DOHH2 (cell line): ENCODE data around the gene BRD3OS.

Source experiments
- CTCF ChIP-seq: fragments of 200-600 bp; sonication (generic); IDR thresholded peaks from one replicate; pipeline ENCODE4 v1.5.1; 2014; ENCODE audit warnings: antibody characterized with exemption, mild to moderate bottlenecking, low read depth, low read length; ENCODE audit not compliant: poor library complexity, severe bottlenecking
- EZH2phosphoT487 ChIP-seq: fragments of 200-600 bp; sonication (generic); IDR thresholded peaks from 2 replicates; pipeline ENCODE4 v1.6.1; 2017; ENCODE audit warnings: borderline replicate concordance, mild to moderate bottlenecking, antibody characterized with exemption, low read length, moderate library complexity, mixed read lengths

- TF ChIP-seq CTCF (no peak), EZH2phosphoT487 (no peak)
Observed at GRCh38 chr9:134002796-134003195, 22.5 kb upstream of the BRD3OS start.
